Measurements from ENCODE around the gene APOBEC3G.

DNA sequence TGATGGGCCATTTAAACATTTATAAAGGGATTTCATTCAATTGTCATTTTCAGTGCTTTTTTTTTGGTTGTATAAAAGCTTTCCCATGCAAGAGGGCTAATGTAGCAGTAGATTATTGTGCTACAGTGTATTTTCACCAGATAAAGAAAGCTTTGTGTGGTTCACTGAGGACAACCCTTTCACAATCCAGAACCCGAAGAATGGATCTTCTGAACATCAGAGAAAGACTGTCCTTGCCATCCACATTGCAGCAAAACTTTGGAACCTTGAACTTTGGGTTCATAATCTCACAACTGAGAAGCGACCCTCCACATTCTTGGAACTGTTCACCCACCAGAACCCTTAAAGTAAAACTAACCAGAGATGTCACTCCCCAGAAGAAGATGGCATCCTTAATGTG is 29.3 kb downstream of the APOBEC3G start:
- no peak for TF ChIP-seq EP300 (IDR thresholded peaks at IDR 0.05)
- no peak for TF ChIP-seq CTCF (IDR thresholded peaks at IDR 0.05)

All from esophagus muscularis mucosa (tissue), 3 donors.